Tibial artery (tissue), 4 donors: ENCODE data around the gene MEI1.

ENCODE experiments used
- DNase-seq, 2 donors: peaks; one replicate each; pipeline ENCODE4 v3.0.0-alpha.2; 2019
- H3K27ac ChIP-seq, 2 donors: fragments of 200-600 bp; sonication (generic) in 1 of 2; 1 replicate in 1 of 2; 2 replicates in 1 of 2; pipeline ENCODE4 v1.5.1; 2018 to 2019; ENCODE audit warnings: mild to moderate bottlenecking in 1 of 2
- H3K27me3 ChIP-seq, 2 donors: fragments of 200-600 bp; sonication (generic) in 1 of 2; one replicate each; pipeline versions ENCODE4 v1.5.1 to v1.6.0; 2016 to 2019
- H3K36me3 ChIP-seq, 3 donors: fragments of 200-600 bp; sonication (generic) in 2 of 3; one replicate each; pipeline ENCODE4 v1.5.1; 2016 to 2019; ENCODE audit warnings: mild to moderate bottlenecking in 2 of 3
- H3K4me1 ChIP-seq, 4 donors: fragments of 200-600 bp; sonication (generic) in 2 of 4; 1 replicate in 3 of 4; 2 replicates in 1 of 4; pipeline ENCODE4 v1.5.1; 2016 to 2019
- H3K4me3 ChIP-seq, 2 donors: fragments of 200-600 bp; sonication (generic) in 1 of 2; 1 replicate in 1 of 2; 2 replicates in 1 of 2; pipeline ENCODE4 v1.5.1; 2018 to 2019; ENCODE audit warnings: mild to moderate bottlenecking in 2 of 2
- H3K9me3 ChIP-seq, 3 donors: fragments of 200-600 bp; sonication (generic) in 1 of 3; one replicate each; pipeline ENCODE4 v1.5.1; 2016 to 2019
- CTCF ChIP-seq, 2 experiments: fragments of 200-600 bp in 1 of 2; fragments of 450-650 bp in 1 of 2; IDR thresholded peaks; one replicate each; pipeline ENCODE4 v1.5.1; 2017 to 2019; ENCODE audit warnings: antibody characterized with exemption in 2 of 2, mild to moderate bottlenecking in 1 of 2, moderate library complexity in 1 of 2
- intact Hi-C: fragments of 100-400 bp; cut with DNase I; formaldehyde crosslinking; loops from one replicate; pipeline ENCODE4 v1.15.0; 2023; ENCODE audit warnings: low total_unique reads

Gene MEI1

DNA sequence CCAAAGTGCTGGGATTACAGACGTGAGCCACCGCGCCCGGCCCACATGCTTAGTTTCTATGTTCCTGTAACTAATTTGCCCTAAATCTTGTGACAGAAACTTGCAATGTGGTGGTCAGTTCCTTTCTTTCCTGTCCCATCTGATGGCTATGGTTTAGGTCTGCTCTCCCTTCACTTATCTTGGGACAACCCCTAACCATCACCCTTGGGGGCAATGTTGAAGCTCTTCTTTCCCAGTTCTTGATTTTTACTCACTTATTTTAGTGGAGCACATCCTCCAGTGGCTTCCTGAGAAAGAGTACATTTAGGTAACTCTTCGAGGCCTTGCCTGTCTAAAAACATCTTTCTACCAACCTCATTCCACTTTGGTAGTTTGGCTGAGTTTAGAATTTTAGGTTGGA lies 140.9 kb downstream of the MEI1 start:
- Histone ChIP-seq H3K36me3 (peaks cover 0 to 8% (median 0%) of the 10 kb centered on the region in 3 donors), H3K4me3 (no peak overlapping the region), H3K9me3 (no peaks in the 10 kb centered on the region), H3K4me1 (peaks cover 0 to 47% (median 23%) of the 10 kb centered on the region in 4 donors), H3K27ac (no peak overlapping the region), H3K27me3 (no peaks in the 10 kb centered on the region)
- intact Hi-C loops = no loop called here
- no peak for DNase-seq
- TF ChIP-seq CTCF (IDR thresholded peaks at IDR 0.05) = no peak

- no peak for TF ChIP-seq CTCF (IDR thresholded peaks at IDR 0.05)
- DNase-seq = no peak
- H3K27me3 ChIP-seq = no peaks in the 10 kb centered on the region
- no peak overlapping the region for H3K4me3 ChIP-seq
- peaks cover 0 to 5% (median 0%) of the 10 kb centered on the region in 3 donors for H3K36me3 ChIP-seq
- intact Hi-C loops = no loop called here
- no peaks in the 10 kb centered on the region for H3K9me3 ChIP-seq
- H3K27ac ChIP-seq = peak overlapping the region in 1 of 2 donors; percentile 29
- peaks cover 0 to 50% (median 27%) of the 10 kb centered on the region in 4 donors for H3K4me1 ChIP-seq
Observed at GRCh38 chr22:41841085-41841712, 141.9 kb downstream of the MEI1 start.

- no peaks in the 10 kb centered on the region for H3K9me3 ChIP-seq
- H3K27me3 ChIP-seq = no peaks in the 10 kb centered on the region
- no peak overlapping the region for H3K27ac ChIP-seq
- H3K4me3 ChIP-seq = no peak overlapping the region
- H3K4me1 ChIP-seq = peaks cover 0 to 56% (median 28%) of the 10 kb centered on the region in 4 donors
- H3K36me3 ChIP-seq = no peaks in the 10 kb centered on the region
- no peak for DNase-seq
- intact Hi-C loops = no loop called here
- TF ChIP-seq CTCF (IDR thresholded peaks at IDR 0.05) = no peak
Observed at GRCh38 chr22:41842996-41843970, 144.0 kb downstream of the MEI1 start.

DNA sequence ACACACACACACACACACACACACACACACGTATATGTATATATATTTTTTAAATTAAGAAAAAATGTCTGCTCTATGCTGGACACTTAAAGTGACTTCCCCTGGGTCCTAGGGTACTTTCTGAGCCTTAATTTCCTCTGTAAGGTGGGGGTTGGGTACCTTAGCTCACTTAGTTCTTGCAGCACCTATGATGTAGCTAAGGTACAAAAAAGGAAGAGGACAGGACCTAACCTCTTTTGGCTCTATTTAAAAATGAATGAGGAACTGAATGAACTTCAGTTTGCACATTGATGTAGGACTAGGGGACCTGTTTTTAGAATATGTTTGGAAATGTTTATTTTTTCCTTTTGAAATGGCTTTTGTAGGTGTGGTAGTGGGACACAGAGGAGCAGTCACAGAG lies 144.7 kb downstream of the MEI1 start:
- intact Hi-C loops = no loop called here
- no peak for DNase-seq
- Histone ChIP-seq H3K36me3 (no peaks in the 10 kb centered on the region), H3K4me3 (no peak overlapping the region), H3K27me3 (no peaks in the 10 kb centered on the region), H3K4me1 (peaks cover 0 to 56% (median 24%) of the 10 kb centered on the region in 4 donors), H3K9me3 (no peaks in the 10 kb centered on the region), H3K27ac (no peak overlapping the region)
- no peak for TF ChIP-seq CTCF (IDR thresholded peaks at IDR 0.05)

- no peak for TF ChIP-seq CTCF (IDR thresholded peaks at IDR 0.05)
- H3K27me3 ChIP-seq = no peaks in the 10 kb centered on the region
- H3K4me1 ChIP-seq = peaks cover 0 to 56% (median 22%) of the 10 kb centered on the region in 4 donors
- no peak overlapping the region for H3K27ac ChIP-seq
- DNase-seq = no peak
- no peak overlapping the region for H3K4me3 ChIP-seq
- H3K9me3 ChIP-seq = no peaks in the 10 kb centered on the region
- H3K36me3 ChIP-seq = no peaks in the 10 kb centered on the region
- intact Hi-C loops = no loop called here
Observed at GRCh38 chr22:41844513-41844912, 145.2 kb downstream of the MEI1 start.
